Ascending aorta (tissue), 2 donors: Measurements from ENCODE around the gene SPSB1. TPM values are rescaled to one million over a fixed set of nuclear protein-coding genes. Genes with fewer than 3 reads are reported as not detected.

Experiments
- DNase-seq, 2 donors: peaks; one replicate each; pipeline ENCODE4 v3.0.0-alpha.2; 2019; ENCODE audit warnings: low spot score in 2 of 2
- H3K27ac ChIP-seq, 2 donors: fragments of 200-600 bp; sonication (generic); one replicate each; pipeline ENCODE4 v1.5.1; 2016 to 2017; ENCODE audit warnings: mild to moderate bottlenecking in 1 of 2
- H3K27me3 ChIP-seq: fragments of 200-600 bp; sonication (generic); one replicate; pipeline ENCODE4 v1.5.1; 2017
- H3K36me3 ChIP-seq, 2 donors: fragments of 200-600 bp; sonication (generic); one replicate each; pipeline ENCODE4 v1.5.1; 2016
- H3K4me1 ChIP-seq, 2 donors: fragments of 200-600 bp; sonication (generic); one replicate each; pipeline ENCODE4 v1.5.1; 2016 to 2017; ENCODE audit warnings: mild to moderate bottlenecking in 1 of 2
- H3K4me3 ChIP-seq, 2 donors: fragments of 200-600 bp; sonication (generic); one replicate each; pipeline ENCODE4 v1.5.1; 2016 to 2017; ENCODE audit warnings: mild to moderate bottlenecking in 1 of 2
- H3K9me3 ChIP-seq, 2 donors: fragments of 200-600 bp; sonication (generic); one replicate each; pipeline ENCODE4 v1.5.1; 2016
- intact Hi-C: fragments of 100-400 bp; cut with DNase I; formaldehyde crosslinking; loops from one replicate; pipeline ENCODE4 v1.15.1; 2023
- total RNA-seq: library from RNA; depleted of rRNA; stranded (reverse); fragments of >200 nt; gene quantifications from one replicate; pipeline ENCODE4 v1.1.0, GENCODE V29; 2016
- TF ChIP-seq, protein P1 (sequence below), 3 experiments: fragments of 200-600 bp in 2 of 3; fragments of 450-650 bp in 1 of 3; sonication (generic) in 2 of 3; IDR thresholded peaks; one replicate each; pipeline ENCODE4 v1.5.1; 2016 to 2019; ENCODE audit warnings: antibody characterized with exemption in 3 of 3, mild to moderate bottlenecking in 1 of 3, moderate library complexity in 1 of 3

Gene SPSB1
- total RNA-seq, 1 donor from 2014 or later, result 64.9 TPM

DNA sequence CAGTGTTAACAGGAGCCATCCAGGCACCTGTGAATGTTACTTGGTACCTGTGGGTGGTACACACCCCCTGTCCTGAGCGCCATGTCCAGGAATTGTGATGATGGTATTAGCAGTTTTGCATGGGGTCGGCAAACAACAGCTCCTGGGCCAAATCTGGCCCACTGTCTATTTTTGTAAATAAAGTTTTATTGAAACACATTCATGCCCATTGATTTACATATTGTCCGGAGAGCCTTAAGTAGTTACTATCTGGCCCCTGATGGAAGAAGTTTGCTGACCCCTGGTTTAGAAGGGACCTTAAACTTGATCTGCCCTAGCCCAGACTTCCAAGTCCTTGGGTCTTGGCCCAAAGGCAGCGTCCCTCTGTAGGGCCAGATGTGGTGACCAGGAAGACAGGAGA lies 58.3 kb downstream of the SPSB1 start:
- intact Hi-C loops, result loop anchor here (5.0 kb wide), 1 partner anchor 39 kb away; no protein-coding TSS in a partner anchor
- H3K9me3 ChIP-seq, result no peaks in the 10 kb centered on the region
- peak overlapping the region in 1 of 2 donors; percentile 34 for H3K4me3 ChIP-seq
- H3K36me3 ChIP-seq, result peaks cover 4 to 7% of the 10 kb centered on the region in 2 donors
- TF ChIP-seq, protein P1, sequence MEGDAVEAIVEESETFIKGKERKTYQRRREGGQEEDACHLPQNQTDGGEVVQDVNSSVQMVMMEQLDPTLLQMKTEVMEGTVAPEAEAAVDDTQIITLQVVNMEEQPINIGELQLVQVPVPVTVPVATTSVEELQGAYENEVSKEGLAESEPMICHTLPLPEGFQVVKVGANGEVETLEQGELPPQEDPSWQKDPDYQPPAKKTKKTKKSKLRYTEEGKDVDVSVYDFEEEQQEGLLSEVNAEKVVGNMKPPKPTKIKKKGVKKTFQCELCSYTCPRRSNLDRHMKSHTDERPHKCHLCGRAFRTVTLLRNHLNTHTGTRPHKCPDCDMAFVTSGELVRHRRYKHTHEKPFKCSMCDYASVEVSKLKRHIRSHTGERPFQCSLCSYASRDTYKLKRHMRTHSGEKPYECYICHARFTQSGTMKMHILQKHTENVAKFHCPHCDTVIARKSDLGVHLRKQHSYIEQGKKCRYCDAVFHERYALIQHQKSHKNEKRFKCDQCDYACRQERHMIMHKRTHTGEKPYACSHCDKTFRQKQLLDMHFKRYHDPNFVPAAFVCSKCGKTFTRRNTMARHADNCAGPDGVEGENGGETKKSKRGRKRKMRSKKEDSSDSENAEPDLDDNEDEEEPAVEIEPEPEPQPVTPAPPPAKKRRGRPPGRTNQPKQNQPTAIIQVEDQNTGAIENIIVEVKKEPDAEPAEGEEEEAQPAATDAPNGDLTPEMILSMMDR (IDR thresholded peaks at IDR 0.05), result no peak
- H3K4me1 ChIP-seq, result peaks cover 12 to 60% of the 10 kb centered on the region in 2 donors
- no peaks in the 10 kb centered on the region for H3K27me3 ChIP-seq
- peak overlapping the region; percentile 69 to 82 for H3K27ac ChIP-seq
- no peak for DNase-seq

DNA sequence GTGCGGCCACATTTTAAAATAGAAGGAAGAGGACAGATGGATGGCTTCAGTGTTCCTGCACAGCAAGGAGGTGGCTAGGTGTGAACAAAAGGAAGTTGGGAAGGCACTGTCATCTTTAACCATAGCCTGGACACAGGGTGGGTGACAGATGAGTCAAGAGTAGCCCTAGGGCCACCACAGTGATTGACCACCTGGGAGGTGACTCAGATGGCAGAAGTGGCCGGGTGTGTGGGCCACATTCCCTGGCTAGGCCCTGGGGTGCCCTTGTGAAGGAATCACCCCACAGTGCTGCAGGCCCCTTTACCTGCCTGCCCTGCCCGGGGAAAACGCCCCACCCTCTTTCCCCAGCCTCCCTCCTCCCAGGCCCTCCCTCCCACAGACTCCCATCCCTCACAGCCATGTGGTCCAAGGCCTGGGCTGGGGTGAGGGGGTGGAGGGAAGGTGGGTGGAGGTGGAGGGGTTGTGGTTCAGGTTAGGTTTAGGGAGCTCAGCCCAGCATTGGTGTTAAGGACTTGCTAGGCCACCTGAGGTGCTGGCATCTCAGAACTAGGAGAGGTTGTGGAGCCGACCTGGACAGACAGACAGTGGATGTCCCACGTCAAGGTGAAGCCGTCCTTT lies 59.1 kb downstream of the SPSB1 start:
- Histone ChIP-seq H3K9me3 (no peaks in the 10 kb centered on the region), H3K36me3 (peaks cover 12 to 15% of the 10 kb centered on the region in 2 donors), H3K27me3 (no peaks in the 10 kb centered on the region), H3K4me3 (peak overlapping the region in 1 of 2 donors; percentile 6), H3K27ac (peak overlapping the region; percentile 69 to 82), H3K4me1 (peaks cover 12 to 56% of the 10 kb centered on the region in 2 donors)
- TF ChIP-seq, protein P1 (IDR thresholded peaks at IDR 0.05), result no peak
- no peak for DNase-seq
- intact Hi-C loops, result loop anchor here (5.0 kb wide), 1 partner anchor 39 kb away; no protein-coding TSS in a partner anchor

DNA sequence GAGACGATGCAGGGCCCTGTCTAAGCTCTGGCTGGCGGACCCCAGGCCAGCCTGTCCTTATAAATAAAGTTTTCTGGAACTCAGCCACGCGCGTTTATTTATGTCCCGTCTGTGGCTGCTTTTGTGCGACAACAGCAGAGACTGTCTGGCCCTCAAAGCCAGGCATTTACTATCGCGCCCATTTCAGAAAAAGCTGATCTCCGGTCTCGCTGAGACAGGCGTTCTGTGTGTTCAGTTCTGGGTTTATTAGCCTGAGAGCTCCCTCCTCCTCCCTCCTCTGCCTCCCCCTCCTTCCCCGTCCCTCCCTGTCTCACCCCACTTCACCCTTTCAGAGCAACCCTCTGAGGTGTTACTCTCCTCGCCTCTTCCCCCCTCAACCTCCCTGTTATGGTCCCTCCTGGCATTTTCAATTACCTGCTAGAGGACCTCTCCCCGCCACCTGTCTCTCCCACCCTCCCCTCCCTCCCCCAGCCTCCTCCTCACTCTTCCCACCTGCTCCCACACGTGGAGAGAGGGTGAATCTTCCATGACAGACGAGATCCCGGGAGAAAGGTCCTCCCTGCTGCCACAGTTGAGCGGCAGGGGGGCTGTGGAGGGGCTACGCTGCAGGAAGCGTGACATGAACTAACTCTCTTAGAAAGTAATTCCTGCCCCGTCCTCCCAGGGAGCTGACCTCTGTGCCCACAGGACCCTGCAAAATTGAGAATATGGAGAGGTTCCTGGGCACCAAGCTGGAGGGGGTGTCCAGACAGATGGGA lies 59.9 kb downstream of the SPSB1 start:
- no peaks in the 10 kb centered on the region for H3K9me3 ChIP-seq
- DNase-seq, result no peak
- peaks cover 12 to 56% of the 10 kb centered on the region in 2 donors for H3K4me1 ChIP-seq
- TF ChIP-seq, protein P1 (IDR thresholded peaks at IDR 0.05), result no peak
- H3K27ac ChIP-seq, result peak overlapping the region; percentile 69 to 82
- H3K27me3 ChIP-seq, result no peaks in the 10 kb centered on the region
- intact Hi-C loops, result loop anchor here (5.0 kb wide), 1 partner anchor 40 kb away; no protein-coding TSS in a partner anchor
- peaks cover 13 to 19% of the 10 kb centered on the region in 2 donors for H3K36me3 ChIP-seq
- H3K4me3 ChIP-seq, result peak overlapping the region in 1 of 2 donors; percentile 6

DNA sequence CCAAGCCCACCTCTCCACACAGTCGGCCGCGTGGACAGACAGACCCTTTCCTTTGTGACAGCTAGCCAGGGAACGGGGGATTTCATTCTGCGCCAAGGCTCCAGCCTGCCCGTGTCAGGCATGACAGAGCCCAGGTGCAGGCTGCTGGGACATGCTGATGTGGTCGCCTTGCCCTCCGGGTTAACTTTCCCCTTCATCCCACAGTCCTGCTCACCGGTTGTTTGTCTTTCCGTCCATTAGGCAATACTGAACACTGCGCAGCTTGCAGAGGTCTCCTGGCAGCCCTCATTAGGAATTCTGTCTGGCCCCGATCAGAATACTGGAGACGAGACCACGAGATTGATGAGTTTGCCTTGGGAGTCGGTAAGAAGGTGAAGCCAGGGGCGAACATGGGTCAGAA lies 62.8 kb downstream of the SPSB1 start:
- Histone ChIP-seq H3K27ac (no peak overlapping the region), H3K36me3 (peaks cover 30 to 37% of the 10 kb centered on the region in 2 donors), H3K4me3 (no peak overlapping the region), H3K4me1 (peaks cover 9 to 49% of the 10 kb centered on the region in 2 donors), H3K9me3 (no peaks in the 10 kb centered on the region), H3K27me3 (no peaks in the 10 kb centered on the region)
- TF ChIP-seq, protein P1 (IDR thresholded peaks at IDR 0.05), result no peak
- intact Hi-C loops, result no loop called here
- DNase-seq, result no peak

DNA sequence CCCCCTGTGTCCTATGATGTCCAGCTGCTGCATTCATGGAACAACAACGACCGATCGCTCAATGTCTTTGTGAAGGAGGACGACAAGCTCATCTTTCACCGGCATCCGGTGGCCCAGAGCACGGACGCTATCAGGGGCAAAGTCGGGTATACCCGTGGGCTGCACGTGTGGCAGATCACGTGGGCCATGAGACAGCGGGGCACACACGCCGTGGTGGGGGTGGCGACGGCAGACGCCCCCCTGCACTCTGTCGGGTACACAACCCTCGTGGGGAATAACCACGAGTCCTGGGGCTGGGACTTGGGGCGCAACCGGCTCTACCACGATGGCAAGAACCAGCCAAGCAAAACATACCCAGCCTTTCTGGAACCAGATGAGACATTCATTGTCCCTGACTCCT lies 63.3 kb downstream of the SPSB1 start:
- no peak for DNase-seq
- Histone ChIP-seq H3K4me3 (no peak overlapping the region), H3K27me3 (no peaks in the 10 kb centered on the region), H3K36me3 (peaks cover 30 to 37% of the 10 kb centered on the region in 2 donors), H3K9me3 (no peaks in the 10 kb centered on the region), H3K27ac (no peak overlapping the region), H3K4me1 (peaks cover 9 to 49% of the 10 kb centered on the region in 2 donors)
- intact Hi-C loops, result no loop called here
- TF ChIP-seq, protein P1 (IDR thresholded peaks at IDR 0.05), result no peak
